DND-41 (cell line): ENCODE measurements around the gene MEI1.

Experiments
- ATAC-seq: fragments of 200-7000 bp; cut with Tn5 transposase; 3 replicates; pipeline ENCODE4 v1.9.1; 2021; ENCODE audit warnings: low read depth; ENCODE audit not compliant: insufficient read depth
- DNase-seq: peaks from one replicate; pipeline ENCODE4 v3.0.0-alpha.2; 2020
- H2AFZ ChIP-seq: 2 replicates; pipeline ENCODE4 v1.6.0; 2012; ENCODE audit warnings: low read depth, low read length
- H3K27ac ChIP-seq: 2 replicates; pipeline ENCODE4 v1.5.1; 2012; ENCODE audit warnings: low read length, inconsistent platforms
- H3K27me3 ChIP-seq: fragments of 200-600 bp; sonication (generic); 2 replicates; pipeline ENCODE4 v1.6.0; 2012; ENCODE audit warnings: low read length, mild to moderate bottlenecking, inconsistent platforms; ENCODE audit not compliant: insufficient read depth, poor library complexity
- H3K36me3 ChIP-seq: 2 replicates; pipeline ENCODE4 v1.5.1; 2012; ENCODE audit warnings: low read length, inconsistent platforms; ENCODE audit not compliant: insufficient read depth
- H3K4me1 ChIP-seq: 2 replicates; pipeline ENCODE4 v1.5.1; 2012; ENCODE audit warnings: mild to moderate bottlenecking, low read length; ENCODE audit not compliant: insufficient read depth
- H3K4me2 ChIP-seq: 2 replicates; pipeline ENCODE4 v1.6.0; 2012; ENCODE audit warnings: mild to moderate bottlenecking, moderate library complexity, low read length, inconsistent platforms; ENCODE audit not compliant: insufficient read depth
- H3K4me3 ChIP-seq, 2 experiments: fragments of 200-600 bp in 1 of 2; shearing (Covaris generic) in 1 of 2; 2 replicates each; pipeline ENCODE4 v1.5.1; 2012 to 2016; ENCODE audit warnings: inconsistent platforms in 2 of 2, low read length in 2 of 2, mild to moderate bottlenecking in 2 of 2, low read depth in 1 of 2, moderate library complexity in 1 of 2
- H3K79me2 ChIP-seq: 2 replicates; pipeline ENCODE4 v1.6.0; 2012; ENCODE audit warnings: low read length, inconsistent platforms; ENCODE audit not compliant: insufficient read depth
- H3K9ac ChIP-seq: 2 replicates; pipeline ENCODE4 v1.6.0; 2012; ENCODE audit warnings: low read depth, mild to moderate bottlenecking, inconsistent platforms, low read length, moderate library complexity
- H3K9me3 ChIP-seq: 2 replicates; pipeline ENCODE4 v1.5.1; 2012; ENCODE audit warnings: low read length, moderate library complexity, mild to moderate bottlenecking, inconsistent platforms; ENCODE audit not compliant: insufficient read depth, severe bottlenecking
- H4K20me1 ChIP-seq: 2 replicates; pipeline ENCODE4 v1.6.0; 2012; ENCODE audit warnings: low read length; ENCODE audit not compliant: insufficient read depth
- CTCF ChIP-seq: IDR thresholded peaks from 2 replicates; pipeline ENCODE4 v1.5.1; 2012; ENCODE audit warnings: borderline replicate concordance, low read length, moderate library complexity, mild to moderate bottlenecking; ENCODE audit not compliant: poor library complexity, severe bottlenecking; ENCODE audit errors: extremely low read depth
- EZH2 ChIP-seq: IDR thresholded peaks from 3 replicates; pipeline ENCODE4 v1.6.1; 2012; ENCODE audit warnings: borderline replicate concordance, low read depth, mild to moderate bottlenecking, moderate library complexity, low read length, inconsistent platforms; ENCODE audit not compliant: severe bottlenecking

The MEI1 gene

GRCh38 chr22:41831828-41832552 lies 132.7 kb downstream of the MEI1 start:
- DNase-seq = no peak
- peaks cover 31% of the 10 kb centered on the region for H3K36me3 ChIP-seq
- peak overlapping the region; percentile 89 for H3K9ac ChIP-seq
- peak overlapping the region; percentile 66 for H3K4me2 ChIP-seq
- H3K9me3 ChIP-seq = no peaks in the 10 kb centered on the region
- H3K27ac ChIP-seq = peak overlapping the region; percentile 97
- no peak for ATAC-seq
- H3K79me2 ChIP-seq = peaks cover 58% of the 10 kb centered on the region
- no peak for TF ChIP-seq EZH2
- TF ChIP-seq CTCF = no peak
- H4K20me1 ChIP-seq = peaks cover 26% of the 10 kb centered on the region; the same call in 1 of the 2 replicates
- peak overlapping the region; percentile 27 to 82 for H3K4me3 ChIP-seq
- peaks cover 47% of the 10 kb centered on the region for H3K4me1 ChIP-seq
- no peaks in the 10 kb centered on the region for H3K27me3 ChIP-seq
- H2AFZ ChIP-seq = peak overlapping the region; percentile 54

GRCh38 chr22:41832553-41833368 lies 133.5 kb downstream of the MEI1 start, which contains the start of gene SREBF2:
Gene SREBF2 (plus strand): TSS chr22:41833105. CDS start chr22:41833271, 166 bp downstream.
- H3K79me2 ChIP-seq = peaks cover 62% of the 10 kb centered on the region
- peak within 1 kb of the TSS; percentile 70 for H2AFZ ChIP-seq
- ATAC-seq = peak; percentile 93
- no peaks in the 10 kb centered on the region for H3K27me3 ChIP-seq
- H3K4me1 ChIP-seq = peaks cover 49% of the 10 kb centered on the region
- H3K9me3 ChIP-seq = no peaks in the 10 kb centered on the region
- H3K27ac ChIP-seq = peak within 1 kb of the TSS; percentile 97
- peak within 1 kb of the TSS; percentile 89 for H3K9ac ChIP-seq
- peak within 1 kb of the TSS; percentile 78 for H3K4me2 ChIP-seq
- DNase-seq = peak; percentile 100
- peaks cover 27% of the 10 kb centered on the region; the same call in 1 of the 2 replicates for H4K20me1 ChIP-seq
- TF ChIP-seq EZH2 (no peak), CTCF (peak; percentile 14)
- peaks cover 33% of the 10 kb centered on the region for H3K36me3 ChIP-seq
- H3K4me3 ChIP-seq = peak within 1 kb of the TSS; percentile 82 to 83

GRCh38 chr22:41833369-41834004 lies 134.2 kb downstream of the MEI1 start:
- Histone ChIP-seq H3K27me3 (no peaks in the 10 kb centered on the region), H3K4me1 (peaks cover 54% of the 10 kb centered on the region), H3K79me2 (peaks cover 69% of the 10 kb centered on the region), H3K9me3 (no peaks in the 10 kb centered on the region), H3K36me3 (peaks cover 40% of the 10 kb centered on the region), H2AFZ (peak overlapping the region; percentile 70), H3K27ac (peak overlapping the region; percentile 97), H3K4me3 (peak overlapping the region; percentile 82 to 83), H3K9ac (peak overlapping the region; percentile 89), H4K20me1 (peaks cover 34% of the 10 kb centered on the region; the same call in 1 of the 2 replicates), H3K4me2 (peak overlapping the region; percentile 78)
- ATAC-seq (peak; percentile 27), DNase-seq (peak; percentile 51)
- TF ChIP-seq CTCF (no peak), EZH2 (no peak)
